Activated naive CD4-positive, alpha-beta T cell treated with anti-CD3 and anti-CD28 coated beads, Interleukin-2, amount 10 ng/mL, durations not matched to agents 7 days and 5 days (primary cell): Measurements from ENCODE around the gene WBP1.
A peak's percentile ranks its signal among the peaks of the same experiment; 100 is the strongest.
"Not testable (repeated sequence)": the region's sequence is repeated elsewhere in the genome, so short reads cannot be mapped to it uniquely, and the experiment has no call there.

ENCODE experiments used
- CTCF ChIA-PET: fragments of 350-600 bp; sonication (Branson Sonifier 250); formaldehyde crosslinking; loops from one replicate; lab custom pipeline; 2021; ENCODE audit warnings: antibody characterized with exemption; lab: Charles Lee
- DNase-seq: peaks from one replicate; pipeline ENCODE4 v3.0.0-alpha.2; 2020
- H3K27ac Mint-ChIP-seq: one replicate; pipeline ENCODE4 v1.8.0; 2021; ENCODE audit warnings: mild to moderate bottlenecking, moderate library complexity, mixed read lengths
- H3K27me3 Mint-ChIP-seq: one replicate; pipeline ENCODE4 v1.8.0; 2021; ENCODE audit warnings: mild to moderate bottlenecking, mixed read lengths
- H3K36me3 Mint-ChIP-seq: one replicate; pipeline ENCODE4 v1.8.0; 2021; ENCODE audit warnings: mixed read lengths
- H3K4me1 Mint-ChIP-seq: one replicate; pipeline ENCODE4 v1.8.0; 2021; ENCODE audit warnings: mixed read lengths
- H3K4me3 Mint-ChIP-seq: one replicate; pipeline ENCODE4 v1.8.0; 2021; ENCODE audit warnings: mild to moderate bottlenecking, moderate library complexity, mixed read lengths
- H3K9me3 Mint-ChIP-seq: one replicate; pipeline ENCODE4 v1.8.0; 2021; ENCODE audit warnings: mixed read lengths

WBP1 gene

DNA sequence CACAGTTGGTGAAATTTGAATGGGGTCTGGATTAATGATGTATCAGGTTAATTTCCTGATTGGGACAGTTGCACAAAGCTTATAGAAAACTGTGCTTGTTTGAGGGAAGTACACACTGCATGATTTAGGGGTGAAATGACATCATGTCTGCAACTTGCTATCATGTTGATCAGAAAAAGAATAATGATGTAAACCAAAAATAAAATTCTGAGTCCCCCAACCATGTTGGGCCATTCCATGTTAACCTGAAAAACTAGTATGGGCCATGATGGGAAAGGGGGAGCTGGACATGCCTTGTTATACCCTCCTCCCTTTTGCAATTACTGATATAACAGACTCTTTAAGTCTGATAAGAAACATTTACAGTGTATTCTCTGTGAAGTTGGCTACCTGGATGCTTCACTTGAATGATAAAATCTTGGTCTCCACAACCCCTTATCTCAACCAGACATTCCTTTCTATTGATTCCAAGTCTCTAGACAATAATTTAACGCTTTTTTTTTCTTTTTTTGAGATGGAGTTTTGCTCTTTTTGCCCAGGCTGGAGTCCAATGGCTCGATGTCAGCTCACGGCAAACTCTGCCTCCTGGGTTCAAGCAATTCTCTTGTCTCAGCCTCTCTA is 7.6 kb upstream of the WBP1 start:
- Mint-ChIP-seq H3K4me1 (peaks cover 36% of the 10 kb centered on the region), H3K36me3 (peaks cover 11% of the 10 kb centered on the region), H3K4me3 (no peak overlapping the region), H3K27ac (no peak overlapping the region), H3K9me3 (no peaks in the 10 kb centered on the region), H3K27me3 (peaks cover 13% of the 10 kb centered on the region)
- DNase-seq = no peak
- CTCF ChIA-PET = interaction anchor here (0.6 to 1.0 kb wide), 3 partner anchors 9 to 135 kb away, joined by 3 read pairs; no protein-coding TSS in a partner anchor

- peaks cover 4% of the 10 kb centered on the region for H3K27me3 Mint-ChIP-seq
- no peaks in the 10 kb centered on the region for H3K9me3 Mint-ChIP-seq
- peak within 1 kb of the TSS; percentile 98 for H3K27ac Mint-ChIP-seq
- H3K4me1 Mint-ChIP-seq = peaks cover 68% of the 10 kb centered on the region
- peak; percentile 97 for DNase-seq
- peak within 1 kb of the TSS; percentile 92 for H3K4me3 Mint-ChIP-seq
- CTCF ChIA-PET = interaction anchor here (1.1 to 4.3 kb wide), 6 partner anchors 10 to 132 kb away, joined by 3 to 25 read pairs (median 4); partner anchors contain the start of genes C2orf81, CCDC142, TTC31 and WDR54
- peaks cover 22% of the 10 kb centered on the region for H3K36me3 Mint-ChIP-seq
These were observed 3.4 kb upstream of the WBP1 start, which contains the start of gene INO80B for GRCh38 chr2:74454654-74455511. TSS of gene INO80B (plus strand) at chr2:74455087. CDS start at chr2:74455117, 30 bp downstream.

DNA sequence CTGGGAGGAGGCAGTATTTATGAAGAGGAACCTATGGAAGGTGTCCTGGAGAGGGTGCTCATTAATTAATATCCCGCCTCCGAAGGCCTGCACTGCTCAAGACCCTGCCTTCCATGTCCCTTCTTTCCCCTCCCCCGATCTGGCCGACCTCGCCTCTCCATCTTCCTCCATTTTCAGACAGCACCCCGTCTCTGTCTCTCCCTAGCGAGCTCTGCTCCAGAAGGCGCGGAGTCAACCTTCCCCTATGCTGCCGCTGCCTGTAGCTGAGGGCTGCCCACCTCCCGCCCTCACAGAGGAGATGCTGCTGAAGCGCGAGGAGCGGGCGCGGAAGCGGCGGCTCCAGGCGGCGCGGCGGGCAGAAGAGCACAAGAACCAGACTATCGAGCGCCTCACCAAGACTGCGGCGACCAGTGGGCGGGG is 1.1 kb upstream of the WBP1 start:
- peaks cover 69% of the 10 kb centered on the region for H3K4me1 Mint-ChIP-seq
- peaks cover 29% of the 10 kb centered on the region for H3K36me3 Mint-ChIP-seq
- H3K4me3 Mint-ChIP-seq = peak overlapping the region; percentile 92
- CTCF ChIA-PET = interaction anchor here (0.9 to 4.3 kb wide), 6 partner anchors 17 to 130 kb away, joined by 3 to 25 read pairs (median 8); partner anchors contain the start of genes CCDC142, MRPL53 and TTC31
- no peaks in the 10 kb centered on the region for H3K9me3 Mint-ChIP-seq
- no peak for DNase-seq
- H3K27ac Mint-ChIP-seq = peak overlapping the region; percentile 98
- H3K27me3 Mint-ChIP-seq = no peaks in the 10 kb centered on the region

DNA sequence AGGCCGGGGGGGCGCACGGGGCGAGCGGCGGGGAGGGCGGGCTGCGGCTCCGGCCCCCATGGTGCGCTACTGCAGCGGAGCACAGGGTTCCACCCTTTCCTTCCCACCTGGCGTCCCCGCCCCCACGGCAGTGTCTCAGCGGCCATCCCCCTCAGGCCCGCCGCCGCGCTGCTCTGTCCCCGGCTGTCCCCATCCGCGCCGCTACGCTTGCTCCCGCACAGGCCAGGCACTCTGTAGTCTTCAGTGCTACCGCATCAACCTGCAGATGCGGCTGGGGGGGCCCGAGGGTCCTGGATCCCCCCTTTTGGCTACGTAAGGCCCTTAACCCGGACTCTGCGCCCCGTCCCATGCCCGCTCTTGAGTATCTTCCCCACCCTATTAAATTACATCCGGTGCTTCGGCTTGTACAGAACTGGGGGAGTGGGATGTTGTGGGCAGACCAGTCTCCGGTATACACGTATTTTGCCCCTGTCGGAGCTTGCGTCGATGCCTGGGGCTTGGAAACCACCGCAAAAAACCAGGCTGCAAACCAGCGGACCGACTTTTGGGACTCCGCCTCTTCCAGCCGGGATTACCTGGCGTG is 598 bp upstream of the WBP1 start:
- H3K27me3 Mint-ChIP-seq = no peaks in the 10 kb centered on the region
- peaks cover 64% of the 10 kb centered on the region for H3K4me1 Mint-ChIP-seq
- peak; percentile 89 for DNase-seq
- peak overlapping the region; percentile 92 for H3K4me3 Mint-ChIP-seq
- peak overlapping the region; percentile 98 for H3K27ac Mint-ChIP-seq
- H3K36me3 Mint-ChIP-seq = peaks cover 30% of the 10 kb centered on the region
- CTCF ChIA-PET = interaction anchor here (1.5 to 4.3 kb wide), 5 partner anchors 17 to 129 kb away, joined by 3 to 25 read pairs (median 11); partner anchors contain the start of genes CCDC142, MRPL53 and TTC31
- H3K9me3 Mint-ChIP-seq = no peaks in the 10 kb centered on the region

DNA sequence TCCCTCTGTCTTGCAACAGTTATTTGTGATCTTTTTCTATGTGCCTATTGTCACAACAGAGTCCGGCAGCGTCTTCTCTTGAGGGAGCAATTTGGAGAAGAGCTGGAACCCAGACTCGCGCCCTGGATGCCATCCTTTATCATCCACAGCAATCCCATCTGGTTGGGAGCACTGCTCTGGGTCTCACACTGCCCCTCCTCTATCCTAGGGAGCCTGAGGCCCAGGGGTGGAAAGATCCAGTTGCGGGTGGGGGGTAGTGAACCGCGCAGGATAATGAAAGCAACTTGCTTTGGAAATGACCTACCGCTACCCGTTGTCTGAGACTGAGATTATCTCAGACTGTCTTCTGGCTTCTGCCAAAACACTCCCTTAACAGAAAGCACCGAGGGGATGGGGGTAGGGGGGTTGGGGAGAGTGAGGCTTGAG is 713 bp downstream of the WBP1 start:
- Mint-ChIP-seq H3K27me3 (no peaks in the 10 kb centered on the region), H3K36me3 (peaks cover 38% of the 10 kb centered on the region), H3K4me1 (peaks cover 64% of the 10 kb centered on the region), H3K4me3 (peak overlapping the region; percentile 92), H3K9me3 (no peaks in the 10 kb centered on the region), H3K27ac (peak overlapping the region; percentile 98)
- peak; percentile 43 for DNase-seq
- CTCF ChIA-PET = interaction anchor here (0.8 to 1.8 kb wide), 5 partner anchors 14 to 256 kb away, joined by 3 to 7 read pairs (median 3); partner anchors contain the start of gene MRPL53

DNA sequence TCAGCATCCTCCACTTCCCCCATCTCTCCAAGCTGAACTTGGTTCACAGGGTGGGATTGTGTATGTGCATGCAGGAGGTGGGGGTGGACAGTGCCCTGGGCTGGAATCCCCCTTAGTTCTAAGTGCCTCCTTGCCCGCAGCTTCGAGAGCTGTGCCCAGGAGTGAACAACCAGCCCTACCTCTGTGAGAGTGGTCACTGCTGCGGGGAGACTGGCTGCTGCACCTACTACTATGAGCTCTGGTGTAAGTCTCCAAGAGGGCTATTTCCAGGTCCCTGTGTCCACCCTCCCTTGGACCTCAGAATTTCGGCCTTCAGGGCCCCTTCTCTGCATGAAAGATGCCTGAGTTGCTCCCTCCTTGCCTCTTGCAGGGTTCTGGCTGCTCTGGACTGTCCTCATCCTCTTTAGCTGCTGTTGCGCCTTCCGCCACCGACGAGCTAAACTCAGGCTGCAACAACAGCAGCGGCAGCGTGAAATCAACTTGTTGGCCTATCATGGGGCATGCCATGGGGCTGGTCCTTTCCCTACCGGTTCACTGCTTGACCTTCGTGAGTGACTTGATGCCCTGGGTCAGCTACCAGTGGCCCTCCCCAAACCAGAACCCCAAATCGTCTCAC is 1.4 kb downstream of the WBP1 start:
- DNase-seq, H3K9me3 Mint-ChIP-seq, H3K27me3 Mint-ChIP-seq: not testable (repeated sequence)
- peaks cover 63% of the 10 kb centered on the region for H3K4me1 Mint-ChIP-seq
- CTCF ChIA-PET = interaction anchor here (0.8 to 2.1 kb wide), 3 partner anchors 22 to 256 kb away, joined by 3 to 7 read pairs (median 5); no protein-coding TSS in a partner anchor
- H3K27ac Mint-ChIP-seq = peak overlapping the region; percentile 98
- peak overlapping the region; percentile 92 for H3K4me3 Mint-ChIP-seq
- peaks cover 36% of the 10 kb centered on the region for H3K36me3 Mint-ChIP-seq

DNA sequence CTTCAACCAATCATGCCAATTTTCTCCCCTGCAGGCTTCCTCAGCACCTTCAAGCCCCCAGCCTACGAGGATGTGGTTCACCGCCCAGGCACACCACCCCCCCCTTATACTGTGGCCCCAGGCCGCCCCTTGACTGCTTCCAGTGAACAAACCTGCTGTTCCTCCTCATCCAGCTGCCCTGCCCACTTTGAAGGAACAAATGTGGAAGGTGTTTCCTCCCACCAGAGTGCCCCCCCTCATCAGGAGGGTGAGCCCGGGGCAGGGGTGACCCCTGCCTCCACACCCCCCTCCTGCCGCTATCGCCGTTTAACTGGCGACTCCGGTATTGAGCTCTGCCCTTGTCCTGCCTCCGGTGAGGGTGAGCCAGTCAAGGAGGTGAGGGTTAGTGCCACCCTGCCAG is 1.9 kb downstream of the WBP1 start:
- Mint-ChIP-seq H3K4me1 (peaks cover 58% of the 10 kb centered on the region), H3K4me3 (peak overlapping the region; percentile 56), H3K36me3 (peaks cover 33% of the 10 kb centered on the region)
- H3K27ac Mint-ChIP-seq, DNase-seq, H3K27me3 Mint-ChIP-seq, H3K9me3 Mint-ChIP-seq: not testable (repeated sequence)
- CTCF ChIA-PET = interaction anchor here (1.8 to 2.1 kb wide), 2 partner anchors 22 to 72 kb away, joined by 5 to 7 read pairs; no protein-coding TSS in a partner anchor

GRCh38 chr2:74461187-74462053 is 3.2 kb downstream of the WBP1 start:
- CTCF ChIA-PET = interaction anchor here (0.9 to 2.1 kb wide), 4 partner anchors 14 to 125 kb away, joined by 3 to 7 read pairs (median 3); no protein-coding TSS in a partner anchor
- no peak overlapping the region for H3K4me3 Mint-ChIP-seq
- H3K4me1 Mint-ChIP-seq = peaks cover 56% of the 10 kb centered on the region
- peaks cover 24% of the 10 kb centered on the region for H3K36me3 Mint-ChIP-seq
- peak; percentile 45 for DNase-seq
- H3K9me3 Mint-ChIP-seq = no peaks in the 10 kb centered on the region
- peaks cover 3% of the 10 kb centered on the region for H3K27me3 Mint-ChIP-seq
- H3K27ac Mint-ChIP-seq = no peak overlapping the region

DNA sequence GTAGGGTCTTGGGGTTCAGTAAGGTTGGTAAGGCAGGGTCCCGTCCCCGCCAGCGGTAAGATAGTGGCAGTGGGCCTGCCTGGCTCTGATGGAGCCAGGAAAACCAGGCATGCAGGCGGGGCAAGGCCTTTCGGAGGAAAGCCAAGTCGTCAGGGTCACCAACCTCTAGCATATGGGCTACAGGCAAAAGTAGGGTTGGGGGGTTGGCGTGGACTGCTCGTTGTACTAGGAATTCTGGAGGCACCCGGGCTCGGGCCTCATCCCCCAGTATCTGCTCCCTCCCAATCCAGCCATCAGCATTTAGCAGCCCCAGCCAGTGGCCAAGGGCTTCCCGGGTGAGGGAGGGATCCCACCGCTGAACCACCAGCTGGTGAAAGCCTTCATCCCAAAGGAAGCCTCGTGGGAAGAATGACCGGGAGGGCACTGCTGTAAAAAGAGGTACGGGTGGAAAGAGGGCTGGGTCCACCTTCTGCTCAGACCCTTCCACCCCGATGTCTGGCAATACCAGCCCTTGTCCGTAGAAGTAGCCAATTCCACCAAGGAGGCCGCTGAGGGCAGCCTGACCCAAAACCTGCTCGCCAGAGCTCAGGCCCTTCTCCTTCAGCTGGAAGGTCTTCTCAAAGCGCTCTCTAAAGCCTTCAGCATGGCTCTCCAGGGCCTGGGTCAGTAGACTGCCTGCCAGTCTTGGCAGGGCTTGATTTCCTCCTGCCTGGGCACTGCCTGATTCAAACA is 4.0 kb downstream of the WBP1 start:
- Mint-ChIP-seq H3K4me1 (peaks cover 48% of the 10 kb centered on the region), H3K36me3 (peaks cover 20% of the 10 kb centered on the region), H3K27ac (no peak overlapping the region), H3K4me3 (no peak overlapping the region), H3K27me3 (peaks cover 3% of the 10 kb centered on the region), H3K9me3 (no peaks in the 10 kb centered on the region)
- CTCF ChIA-PET = interaction anchor here (0.9 to 1.2 kb wide), 3 partner anchors 13 to 124 kb away, joined by 3 read pairs; no protein-coding TSS in a partner anchor
- no peak for DNase-seq

DNA sequence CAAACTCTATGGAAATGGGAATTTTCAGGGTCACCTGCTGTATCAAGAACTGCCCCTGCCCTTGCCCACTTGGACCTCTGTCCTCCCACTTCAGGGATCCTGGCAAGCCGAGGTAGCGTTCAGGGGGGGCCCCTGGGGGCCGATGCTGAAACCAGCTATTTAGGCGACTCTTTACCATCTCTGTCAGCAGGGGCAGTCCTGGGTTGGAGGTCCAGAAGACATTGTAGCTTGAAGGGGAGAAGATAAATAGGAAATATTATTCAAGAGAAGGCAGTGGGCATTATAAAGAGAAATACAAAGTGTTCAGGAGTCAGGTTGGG is 4.5 kb downstream of the WBP1 start:
- no peaks in the 10 kb centered on the region for H3K9me3 Mint-ChIP-seq
- CTCF ChIA-PET = no interaction called here
- H3K4me1 Mint-ChIP-seq = peaks cover 45% of the 10 kb centered on the region
- peak overlapping the region; percentile 54 for H3K27ac Mint-ChIP-seq
- no peak for DNase-seq
- peak overlapping the region; percentile 31 for H3K4me3 Mint-ChIP-seq
- H3K27me3 Mint-ChIP-seq = peaks cover 3% of the 10 kb centered on the region
- peaks cover 19% of the 10 kb centered on the region for H3K36me3 Mint-ChIP-seq

- H3K27ac Mint-ChIP-seq = peak overlapping the region; percentile 74
- H3K4me3 Mint-ChIP-seq = peak overlapping the region; percentile 98
- DNase-seq = no peak
- CTCF ChIA-PET = interaction anchor here (1.1 to 1.2 kb wide), 3 partner anchors 18 to 67 kb away, joined by 3 to 4 read pairs (median 4); partner anchors contain the start of genes C2orf81, CCDC142 and TTC31
- peaks cover 3% of the 10 kb centered on the region for H3K27me3 Mint-ChIP-seq
- H3K9me3 Mint-ChIP-seq = no peaks in the 10 kb centered on the region
- peaks cover 36% of the 10 kb centered on the region for H3K4me1 Mint-ChIP-seq
- H3K36me3 Mint-ChIP-seq = peaks cover 19% of the 10 kb centered on the region
These were observed 6.2 kb downstream of the WBP1 start for GRCh38 chr2:74464406-74464805.

DNA sequence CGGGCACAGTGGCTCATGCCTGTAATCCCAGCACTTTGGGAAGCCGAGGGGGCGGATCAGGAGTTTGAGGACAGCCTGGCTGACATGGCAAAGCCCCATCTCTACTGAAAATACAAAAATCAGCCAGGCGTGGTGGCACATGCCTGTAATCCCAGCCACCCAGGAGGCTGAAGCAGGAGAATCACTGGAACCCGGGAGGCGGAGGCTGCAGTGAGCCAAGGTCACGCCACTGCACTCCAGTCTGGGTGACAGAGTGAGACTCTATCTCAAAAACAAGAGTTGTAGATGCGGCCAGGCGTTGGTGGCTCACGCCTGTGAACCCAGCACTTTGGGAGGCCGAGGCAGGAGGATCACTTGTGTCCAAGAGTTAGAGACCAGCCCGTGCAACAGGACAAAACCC is 12.5 kb downstream of the WBP1 start:
- Mint-ChIP-seq H3K4me3 (peak overlapping the region; percentile 66), H3K27ac (peak overlapping the region; percentile 86), H3K36me3 (peaks cover 37% of the 10 kb centered on the region), H3K4me1 (peaks cover 44% of the 10 kb centered on the region)
- not testable (repeated sequence) for H3K9me3 Mint-ChIP-seq, DNase-seq, H3K27me3 Mint-ChIP-seq
- CTCF ChIA-PET = interaction anchor here (2.9 kb wide), 1 partner anchor 11 kb away, joined by 27 read pairs; the partner anchor contains the start of genes CCDC142 and TTC31
